Stimulated activated CD8-positive, alpha-beta memory T cell treated with anti-CD3 and anti-CD28 coated beads, Interleukin-4, amount 100 ng/mL, for 48 hours (primary cell): Measurements from ENCODE around the gene TXNIP.

Experiments used
- DNase-seq: peaks from one replicate; pipeline ENCODE4 v3.0.0-alpha.2; 2020

The TXNIP gene

DNA sequence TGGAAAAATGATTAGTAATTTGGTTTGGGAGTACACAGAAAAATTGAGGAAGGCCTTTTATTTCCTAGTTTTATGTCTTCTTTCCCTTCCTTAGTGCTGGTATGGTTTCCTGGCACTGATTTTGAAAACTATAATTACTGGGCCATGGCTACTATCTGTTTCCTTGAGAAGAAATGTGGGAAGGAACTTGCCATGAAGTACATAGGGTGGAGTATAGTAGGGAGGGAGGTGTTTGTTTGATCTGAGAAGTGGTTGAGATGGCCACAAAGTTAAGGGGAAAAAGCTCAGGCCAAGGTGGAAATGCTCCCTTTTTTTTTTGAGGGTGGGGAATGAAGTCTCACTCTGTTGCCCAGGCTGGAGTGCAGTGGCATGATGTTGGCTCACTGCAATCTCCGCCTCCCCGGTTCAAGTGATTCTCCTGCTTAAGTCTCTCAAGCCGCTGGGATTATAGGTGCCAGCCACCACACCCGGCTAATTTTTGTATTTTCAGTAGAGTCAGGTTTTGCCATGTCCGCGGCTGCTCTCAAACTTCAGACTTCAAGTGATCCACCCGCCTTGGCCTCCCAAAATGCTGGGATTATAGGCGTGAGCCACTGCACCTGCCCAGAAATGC, 13.9 kb upstream of the TXNIP start:
- no peak for DNase-seq

DNA sequence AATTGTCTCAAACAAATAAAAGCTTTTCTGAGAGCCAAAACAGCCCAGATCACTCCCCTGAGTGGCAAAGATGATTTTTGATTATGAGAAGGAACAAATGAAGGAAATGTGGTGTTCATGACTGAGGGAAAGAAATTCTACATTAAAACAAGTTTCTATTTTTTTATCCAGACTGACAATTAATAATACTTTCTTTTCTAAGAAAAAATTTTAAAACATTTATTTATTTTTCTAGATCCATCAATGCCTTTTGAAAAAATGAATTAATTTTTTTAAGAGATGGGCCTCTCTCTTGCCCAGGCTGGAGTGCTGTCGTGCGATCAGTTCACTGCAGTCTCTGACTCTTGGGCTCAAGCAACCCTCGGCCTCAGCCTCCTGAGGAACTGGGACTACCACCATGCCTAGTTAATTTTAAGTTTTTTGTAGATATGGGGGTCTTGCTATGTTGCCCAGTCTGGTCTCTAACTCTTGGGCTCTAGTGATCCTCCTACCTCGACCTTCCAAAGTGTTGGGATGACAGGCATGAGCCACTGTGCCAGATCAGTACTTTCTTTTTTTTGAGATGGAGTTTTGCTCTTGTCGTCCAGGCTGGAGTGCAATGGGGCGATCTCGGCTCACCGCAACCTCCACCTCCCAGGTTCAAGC, 11.2 kb upstream of the TXNIP start:
- no peak for DNase-seq

DNA sequence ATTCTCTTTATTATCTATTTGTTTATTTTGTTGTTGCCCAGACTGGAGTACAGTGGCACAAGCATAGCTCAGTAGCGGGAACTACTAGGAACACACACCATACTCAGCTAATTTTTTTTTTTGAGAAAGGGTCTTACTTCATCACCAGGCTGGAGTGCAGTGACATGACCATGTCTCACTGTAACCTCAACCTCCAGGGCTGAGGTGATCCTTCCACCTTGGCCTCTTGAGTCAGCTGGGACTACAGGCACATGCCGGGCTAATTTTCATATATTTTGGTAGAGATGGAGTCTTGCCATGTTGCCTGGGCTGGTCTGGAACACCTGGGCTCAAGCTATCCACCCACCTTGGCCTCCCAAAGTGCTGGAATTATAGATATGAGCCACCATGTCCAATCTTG, 5.3 kb upstream of the TXNIP start:
- no peak for DNase-seq

DNA sequence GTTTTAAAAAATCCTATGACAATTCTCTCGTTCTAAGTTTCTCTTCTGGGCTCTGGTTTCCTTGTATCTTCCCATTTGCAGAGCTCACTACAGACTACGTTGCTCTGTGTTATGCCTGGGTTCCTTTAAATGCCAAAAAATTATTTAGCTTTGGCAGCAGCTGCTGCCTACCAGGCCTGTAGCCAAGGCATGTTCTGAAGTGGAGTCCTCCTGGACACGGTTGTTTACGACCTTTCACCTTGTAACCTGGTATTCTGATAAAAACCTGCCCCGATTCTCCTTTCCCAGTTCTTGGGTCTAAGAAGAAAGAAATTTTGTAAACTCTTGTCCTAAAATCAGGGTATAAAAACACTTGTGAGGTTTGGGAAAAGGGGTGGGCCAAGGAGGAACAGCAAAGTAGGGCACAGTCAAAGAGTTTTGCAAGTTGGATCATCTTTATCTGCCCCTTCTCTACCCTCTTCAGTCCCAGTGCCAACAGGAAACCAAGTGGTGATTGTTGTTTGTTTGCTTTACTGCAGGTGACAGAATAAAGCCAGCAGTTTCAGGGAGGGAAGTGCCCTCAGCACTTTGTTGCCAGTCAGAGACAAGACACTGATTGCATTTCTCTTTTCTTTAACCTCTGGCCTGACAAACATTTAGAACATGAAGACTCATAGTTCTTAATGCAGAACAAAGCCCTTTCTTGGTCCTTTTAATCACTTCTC, 3.1 kb upstream of the TXNIP start:
- DNase-seq: no peak

DNA sequence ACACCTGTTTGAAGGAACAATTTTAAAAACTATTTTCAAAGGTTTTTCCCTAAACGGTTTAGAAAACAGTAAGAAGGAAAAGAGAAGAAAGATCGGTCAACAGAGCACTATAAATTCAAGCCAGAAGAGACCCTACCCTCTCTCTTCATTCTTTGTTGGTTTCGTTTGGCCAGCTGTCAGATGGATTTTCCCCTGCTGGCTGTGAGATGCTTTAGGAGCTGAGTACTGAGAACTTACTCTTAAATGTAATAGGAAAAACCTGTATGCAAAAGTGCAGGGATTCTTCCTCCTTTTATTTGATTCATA, 1.3 kb upstream of the TXNIP start:
- DNase-seq: no peak

DNA sequence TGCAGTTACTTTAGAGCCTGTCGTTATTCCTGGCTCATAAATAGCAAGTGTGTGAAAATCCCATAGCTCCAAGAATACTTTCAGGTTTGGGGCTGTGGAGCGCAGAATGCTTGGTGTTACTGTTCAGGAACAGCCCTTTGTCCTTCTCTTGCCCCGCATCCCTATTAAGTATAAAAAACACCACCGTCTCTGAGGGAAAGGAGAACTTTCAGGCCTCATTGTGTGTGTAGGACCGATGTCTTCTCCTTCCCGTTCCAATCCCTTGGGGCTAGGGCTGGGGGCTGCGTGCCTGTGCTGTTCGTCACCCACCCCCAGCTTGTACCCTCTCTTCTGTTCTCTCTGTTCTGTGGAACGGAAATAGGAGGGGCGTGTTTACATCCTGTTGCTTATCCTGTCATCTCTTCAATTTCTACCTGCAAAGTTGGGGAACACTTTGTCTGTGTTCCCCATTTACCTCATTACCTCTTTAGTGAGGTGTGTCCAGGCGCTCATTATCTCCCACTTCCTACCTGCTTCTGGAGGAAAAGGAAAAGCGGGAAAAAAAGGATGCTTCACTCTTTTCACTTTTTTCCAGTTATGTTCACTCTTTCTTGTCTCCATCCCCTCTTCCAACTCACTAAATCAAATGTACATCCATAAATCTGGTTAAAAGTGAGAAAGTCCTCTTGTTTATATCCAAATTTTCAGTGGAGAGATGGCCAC, 788 bp upstream of the TXNIP start:
- peak; percentile 66 for DNase-seq

DNA sequence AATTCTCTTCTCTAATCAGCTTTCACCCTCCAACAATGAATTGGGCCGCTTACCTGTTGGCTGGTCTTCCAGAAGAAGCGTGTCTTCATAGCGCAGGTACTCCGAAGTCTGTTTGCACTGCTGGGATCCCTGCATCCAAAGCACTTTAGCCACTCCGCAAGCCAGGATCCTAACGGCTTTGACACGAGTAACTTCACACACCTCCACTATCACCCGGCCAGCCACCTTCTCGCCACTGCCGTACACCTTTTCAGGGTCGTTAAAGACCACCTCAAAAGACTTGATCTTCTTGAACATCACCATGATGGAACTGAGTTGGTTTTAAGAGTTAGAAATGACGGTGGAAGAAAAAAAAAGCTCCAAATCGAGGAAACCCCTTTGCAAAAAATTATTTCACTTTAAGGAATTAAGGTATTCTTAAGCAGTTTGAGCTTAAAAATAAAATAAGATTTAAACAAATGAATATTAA, 381 bp downstream of the TXNIP start:
- no peak for DNase-seq

DNA sequence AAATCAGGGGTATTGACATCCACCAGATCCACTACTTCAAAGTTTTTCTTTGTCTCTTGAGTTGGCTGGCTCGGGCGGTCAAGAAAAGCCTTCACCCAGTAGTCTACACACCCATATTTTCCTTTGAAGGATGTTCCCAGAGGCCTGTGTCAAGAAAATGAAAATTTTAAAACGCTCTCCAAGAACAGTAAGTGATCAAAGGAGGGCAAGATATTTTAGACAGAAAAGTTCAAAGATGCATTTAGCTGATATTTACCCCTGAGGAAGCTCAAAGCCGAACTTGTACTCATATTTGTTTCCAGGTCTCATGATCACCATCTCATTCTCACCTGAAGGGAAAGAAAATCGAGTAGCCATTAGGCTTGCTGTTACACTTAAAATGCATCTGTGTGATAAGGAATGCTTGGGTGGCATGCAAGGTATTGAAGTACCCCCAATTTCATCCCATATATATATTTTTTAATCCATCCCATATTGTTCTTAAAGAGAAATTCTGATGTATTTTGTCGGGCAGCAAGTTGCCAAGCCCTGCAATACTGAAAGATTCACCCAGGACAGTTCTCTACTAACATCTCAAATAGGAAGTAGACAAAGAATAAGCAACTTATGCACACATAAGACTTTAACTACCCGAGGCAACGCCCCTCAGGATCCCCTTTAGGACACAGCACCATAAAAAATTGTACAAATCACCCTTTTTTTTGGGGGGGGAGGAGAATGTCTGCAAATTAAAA, 1.1 kb downstream of the TXNIP start:
- DNase-seq: no peak

DNA sequence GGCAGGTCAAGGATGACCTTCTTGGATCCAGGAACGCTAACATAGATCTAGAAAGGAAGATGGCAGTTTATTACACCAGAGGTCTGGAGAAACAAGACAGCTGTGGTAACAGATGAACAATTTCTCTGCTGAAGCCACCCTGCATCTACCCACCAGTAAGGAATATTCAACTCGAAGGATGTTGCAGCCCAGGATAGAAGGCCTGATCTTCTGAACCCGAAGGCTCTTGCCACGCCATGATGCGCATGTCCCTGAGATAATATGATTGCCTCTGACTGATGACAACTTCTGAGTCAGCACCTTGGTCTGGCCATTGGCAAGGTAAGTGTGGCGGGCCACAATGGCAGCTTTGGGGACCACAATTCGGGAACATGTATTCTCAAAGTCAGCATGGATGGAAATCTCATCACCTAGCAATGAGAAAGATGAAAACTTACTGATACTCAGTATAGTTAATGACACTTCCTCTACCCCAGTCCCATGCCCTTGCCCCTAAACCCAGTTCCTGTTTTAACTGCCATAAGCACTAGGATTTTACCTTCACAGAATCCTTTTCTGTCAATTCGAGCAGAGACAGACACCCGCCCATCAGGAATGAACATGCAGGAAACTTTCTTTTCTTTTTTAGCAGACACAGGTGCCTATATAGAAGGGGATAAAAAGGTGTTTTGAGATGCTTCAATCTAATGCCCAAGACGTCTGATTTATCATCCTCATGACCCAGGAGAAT, 1.8 kb downstream of the TXNIP start:
- DNase-seq: peak; percentile 69

DNA sequence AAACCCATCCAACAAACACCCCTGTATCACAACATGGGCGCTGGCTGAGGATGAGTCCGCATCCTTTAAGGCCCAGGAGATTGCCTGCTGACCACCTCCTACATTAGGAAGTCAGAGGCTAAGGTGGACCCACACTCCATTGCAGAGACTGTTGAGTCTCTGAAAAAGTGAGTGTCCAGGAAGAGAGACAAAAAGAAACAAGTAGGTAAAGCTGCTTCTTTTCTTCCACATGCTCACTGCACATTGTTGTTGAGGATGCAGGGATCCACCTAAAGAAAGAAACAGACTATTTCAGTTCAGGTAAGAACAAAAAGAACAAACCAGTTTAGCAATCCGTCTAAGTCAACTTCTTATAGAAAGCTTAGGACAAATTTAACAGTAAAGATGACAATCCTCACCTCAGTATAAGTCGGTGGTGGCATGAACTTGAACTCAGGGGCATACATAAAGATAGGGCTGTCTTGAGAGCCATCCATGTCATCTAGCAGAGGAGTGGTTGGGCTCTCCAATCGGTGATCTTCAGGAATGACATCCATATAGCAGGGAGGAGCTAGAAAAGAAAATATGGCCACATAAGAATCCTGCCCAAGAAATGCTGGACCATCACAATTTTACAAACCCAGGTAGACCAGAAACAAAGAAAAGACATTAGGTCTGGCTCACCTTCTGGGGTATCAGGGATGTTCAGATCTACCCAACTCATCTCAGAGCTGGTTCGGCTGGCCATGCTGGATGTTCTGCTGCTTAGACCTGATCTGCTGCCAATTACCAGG, 2.6 kb downstream of the TXNIP start:
- no peak for DNase-seq

DNA sequence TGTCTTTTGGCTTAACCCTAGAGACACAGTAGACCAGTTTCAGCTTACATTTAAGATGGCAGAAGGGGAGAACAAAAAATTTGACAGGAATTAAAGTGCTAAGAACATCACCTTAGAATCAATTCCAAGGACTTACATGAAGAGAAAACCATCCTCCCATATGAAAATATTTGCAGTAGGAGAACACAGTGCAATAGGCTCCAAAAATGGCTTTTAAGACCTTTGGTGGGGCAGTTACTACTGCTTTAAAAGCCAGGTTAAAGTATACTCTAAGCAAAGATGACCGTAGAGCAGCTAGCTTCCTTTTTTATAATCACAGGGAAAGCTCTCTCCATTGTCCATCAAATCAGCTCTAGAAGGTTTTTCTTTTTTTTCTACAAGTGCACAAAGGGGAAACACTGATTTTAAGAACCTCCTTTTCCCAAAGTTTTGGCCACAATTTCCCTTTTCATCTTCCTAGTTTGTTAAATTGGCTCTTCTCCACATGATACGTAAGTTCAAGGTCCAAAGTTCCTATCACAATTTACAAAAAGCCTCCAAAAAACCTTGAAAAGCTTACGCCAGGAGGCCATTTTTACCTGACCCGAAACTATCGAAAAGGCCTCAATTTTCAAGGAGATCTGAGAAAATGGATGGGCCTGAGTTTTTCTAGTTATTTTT, 3.3 kb downstream of the TXNIP start:
- no peak for DNase-seq

DNA sequence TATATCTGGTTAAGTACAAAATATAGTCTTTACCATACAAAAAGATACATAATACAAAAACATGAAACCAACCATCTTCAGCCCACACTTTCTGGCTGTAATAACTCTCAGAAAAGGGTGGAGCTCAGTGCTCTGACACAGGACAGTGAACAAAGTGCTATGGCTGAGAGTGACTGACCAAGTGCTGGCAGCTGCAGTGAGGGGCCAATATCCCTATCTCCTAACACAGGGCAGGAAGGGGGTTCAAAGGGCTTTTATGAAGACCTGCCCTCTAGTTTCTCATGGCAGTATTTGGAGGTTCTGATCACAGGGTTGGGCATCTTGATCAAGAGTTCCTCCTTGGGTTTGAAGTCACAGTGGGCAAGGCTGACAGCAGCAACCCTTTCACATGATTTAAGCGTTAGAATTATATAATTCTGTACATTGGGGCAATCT, 3.9 kb downstream of the TXNIP start:
- DNase-seq: no peak

DNA sequence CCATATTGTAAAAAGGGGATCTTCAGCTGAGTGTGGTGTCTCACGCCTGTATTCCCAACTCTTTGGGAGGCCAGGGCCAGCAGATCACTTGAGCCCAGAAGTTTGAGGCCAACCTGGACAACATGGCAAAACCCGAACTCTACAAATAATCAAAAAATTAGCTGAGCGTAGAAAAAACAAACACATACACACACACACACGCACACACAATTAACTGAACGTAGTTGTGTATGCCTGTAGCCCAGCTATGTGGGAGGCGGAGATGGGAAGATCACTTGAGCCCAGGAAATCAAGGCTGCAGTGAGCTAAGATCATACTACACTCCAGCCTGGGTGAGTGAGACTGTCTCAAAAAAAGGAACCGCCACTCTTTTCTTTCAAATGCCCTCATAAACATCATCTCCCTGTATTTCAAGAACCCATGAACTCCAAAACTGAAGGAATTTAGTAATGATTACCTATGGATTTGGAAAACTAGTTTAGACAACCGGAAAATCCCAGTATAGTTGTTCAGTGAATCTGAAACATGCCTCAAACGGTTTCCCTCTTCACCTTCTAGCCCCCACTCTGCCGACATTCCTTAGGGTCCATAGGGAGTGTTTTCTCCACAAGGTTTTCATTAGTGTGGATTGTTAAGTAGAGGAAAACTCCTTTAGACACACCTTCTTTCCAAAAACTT, 4.5 kb downstream of the TXNIP start:
- no peak for DNase-seq

DNA sequence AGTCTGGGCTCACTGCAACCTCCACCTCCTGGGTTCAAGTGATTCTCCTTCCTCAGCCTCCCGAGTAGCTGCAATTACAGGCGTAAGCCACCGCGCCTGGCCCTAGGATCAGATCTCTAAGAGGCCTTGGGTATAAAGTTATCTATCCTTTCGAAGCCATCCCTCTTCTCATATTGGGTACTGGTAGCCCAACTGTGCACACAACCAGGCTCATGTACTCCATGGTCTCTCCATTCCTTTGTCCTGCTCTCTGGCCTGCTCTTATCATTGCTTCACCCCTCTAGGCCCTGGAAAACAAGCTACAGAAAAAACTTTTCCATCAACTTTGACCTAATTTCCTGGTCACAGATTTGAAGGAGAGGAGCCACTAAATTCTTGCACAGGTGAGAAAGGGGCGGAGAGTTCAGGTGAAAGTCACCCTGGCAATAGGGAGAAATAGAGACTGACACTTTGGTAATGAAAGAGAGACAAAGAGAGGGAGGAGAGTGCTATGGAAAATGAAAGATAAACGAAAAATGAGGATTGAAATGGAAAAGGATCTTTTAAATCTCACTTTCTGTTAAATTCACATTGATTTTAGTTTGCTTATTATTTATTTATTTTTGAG, 6.0 kb downstream of the TXNIP start:
- peak; percentile 27 for DNase-seq

DNA sequence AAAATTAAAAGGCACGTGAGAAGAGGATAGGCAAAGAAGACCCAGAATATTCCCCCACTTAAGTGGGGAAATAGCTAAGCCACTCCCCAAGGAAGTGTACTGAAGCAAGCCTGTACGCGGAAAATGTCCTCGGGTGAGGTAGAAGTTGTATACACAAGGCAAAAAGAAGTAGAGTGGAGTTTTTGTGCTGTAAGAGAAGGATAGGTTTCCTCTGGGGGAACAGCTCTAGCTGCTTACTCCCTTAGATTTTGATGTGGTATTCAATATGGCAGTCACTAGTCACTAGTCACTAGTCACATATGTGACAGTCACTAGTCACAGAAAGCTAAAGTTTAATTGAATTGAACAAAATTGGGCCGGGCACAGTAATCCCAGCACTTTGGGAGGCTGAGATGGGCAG, 7.6 kb downstream of the TXNIP start:
- DNase-seq: no peak

DNA sequence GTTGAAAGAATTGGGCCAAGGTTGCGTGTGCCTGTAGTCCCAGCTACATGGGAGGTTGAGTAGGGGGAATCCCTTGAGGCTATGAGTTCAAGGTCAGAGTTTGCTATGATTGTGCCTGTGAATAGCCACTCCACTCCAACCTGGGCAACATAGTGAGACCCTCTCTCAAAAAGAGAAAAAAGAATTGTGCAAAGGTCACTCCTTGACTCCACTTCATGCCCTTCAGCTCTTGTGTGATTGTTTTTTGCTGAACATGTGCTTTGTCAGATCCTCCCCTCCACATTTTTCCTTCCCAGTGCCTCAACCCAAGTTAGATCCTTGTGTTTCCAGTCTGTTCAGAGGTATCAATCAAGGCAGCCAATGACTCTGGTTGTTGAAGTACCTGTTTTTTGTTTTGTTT, 8.5 kb downstream of the TXNIP start:
- DNase-seq: no peak

DNA sequence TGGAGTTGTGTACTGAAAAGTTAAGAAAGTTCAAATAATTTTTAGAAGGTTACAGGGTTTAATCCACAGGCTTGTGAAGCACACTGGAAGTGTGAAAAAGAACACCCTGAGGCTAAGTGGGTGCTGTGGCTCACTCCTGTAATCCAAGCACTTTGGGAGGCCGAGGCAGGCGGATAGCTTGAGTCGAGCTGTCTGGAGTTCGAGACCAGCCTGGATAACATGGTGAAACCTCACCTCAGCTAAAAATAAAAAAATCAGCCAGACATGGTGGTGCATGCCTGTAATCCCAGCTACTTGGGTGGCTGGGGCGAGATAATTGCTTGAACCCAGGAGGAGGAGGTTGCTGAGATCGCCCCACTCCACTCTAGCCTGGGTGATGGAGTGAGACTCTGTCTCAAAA, 9.8 kb downstream of the TXNIP start:
- no peak for DNase-seq

DNA sequence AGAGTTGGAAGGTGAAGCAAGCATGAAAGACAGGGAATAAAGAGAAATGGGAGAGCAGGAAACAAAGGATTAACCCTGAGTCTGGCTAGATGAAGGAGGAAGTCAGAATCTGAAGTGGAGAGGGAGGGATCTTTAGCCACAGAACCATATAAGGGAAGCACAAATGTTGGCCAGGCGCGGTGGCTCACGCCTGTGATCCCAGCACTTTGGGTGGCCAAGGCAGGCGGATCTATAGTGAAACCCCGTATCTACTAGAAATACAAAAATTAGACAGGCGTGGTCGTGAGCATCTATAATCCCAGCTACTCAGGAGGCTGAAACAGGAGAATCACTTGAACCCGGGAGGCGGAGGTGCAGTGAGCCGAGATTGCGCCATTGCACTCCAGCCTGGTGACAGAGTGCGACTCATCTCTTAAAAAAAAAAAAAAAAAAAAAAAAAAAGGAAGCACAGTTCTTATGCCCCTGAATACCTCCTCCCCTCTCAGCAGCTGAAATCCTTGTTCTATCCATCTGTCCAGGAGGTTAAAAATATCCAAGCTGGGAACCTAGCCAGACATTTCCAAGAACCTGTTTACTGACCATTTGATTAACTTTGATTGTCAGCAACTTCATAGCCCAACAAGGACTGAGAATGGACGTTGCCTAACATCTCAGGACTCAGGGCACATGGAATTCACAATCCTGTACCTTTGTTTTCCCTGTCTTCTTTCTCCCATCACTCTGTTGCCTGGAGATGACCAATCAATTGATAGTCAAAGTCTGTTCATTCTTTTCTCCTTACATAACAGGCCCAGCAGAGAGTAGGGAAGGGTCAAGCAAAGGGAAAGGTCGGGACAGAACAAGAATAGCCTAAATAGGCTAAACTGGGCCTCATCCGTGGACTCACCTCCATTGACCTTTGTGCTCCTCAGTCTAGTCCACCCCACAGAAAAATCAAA, 10.6 kb downstream of the TXNIP start:
- DNase-seq: no peak

DNA sequence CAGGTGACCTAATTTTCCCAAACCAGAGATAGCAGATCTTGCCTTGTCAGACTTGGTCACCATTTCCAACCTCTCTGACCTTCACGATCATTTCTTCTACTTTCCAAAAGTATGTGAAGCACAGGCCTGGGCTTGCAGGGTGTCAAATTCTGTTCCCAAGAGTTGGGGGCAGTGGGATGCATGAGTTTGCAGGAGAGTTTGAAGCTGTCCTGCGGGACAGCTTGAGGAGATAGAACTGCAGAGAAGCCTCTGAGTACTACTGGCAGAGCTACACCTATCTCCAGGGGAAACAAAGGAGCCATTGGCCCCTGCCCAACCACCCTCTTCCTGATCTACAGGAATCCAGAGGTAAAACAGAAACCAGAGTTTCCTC, 11.3 kb downstream of the TXNIP start:
- DNase-seq: no peak
